ENCODE measurements around the gene UNC5A.

The UNC5A gene

DNA sequence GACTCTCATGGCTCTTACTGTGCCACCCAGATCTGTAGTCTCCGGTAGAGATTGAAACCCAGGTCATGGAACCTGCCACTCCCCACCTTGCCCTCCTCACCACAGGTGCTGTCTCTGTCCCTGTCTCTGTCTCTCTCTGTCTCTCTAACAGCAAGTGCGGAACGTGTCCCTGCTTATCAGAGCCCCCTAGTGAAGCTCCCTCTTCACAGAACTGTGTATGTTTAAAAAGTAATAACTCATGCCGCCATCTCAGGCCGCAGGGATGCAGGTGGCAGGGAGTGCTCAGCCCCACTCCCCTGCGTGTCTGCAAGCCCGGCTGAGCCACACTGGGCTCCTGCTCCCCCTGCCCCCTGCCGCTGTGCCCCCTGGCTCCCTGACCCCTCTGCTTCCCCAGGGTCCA is 43.8 kb downstream of the UNC5A start:
- Histone ChIP-seq H3K27ac (no peak overlapping the region), H3K9me3 (no peaks in the 10 kb centered on the region), H3K4me3 (ENCODE audit: low read depth in 1 of 2, low read length in 1 of 2) (no peak overlapping the region), H3K36me3 (no peaks in the 10 kb centered on the region), H3K4me1 (ENCODE audit: control insufficient read depth in 1 of 2, insufficient read depth in 1 of 2, low read depth in 1 of 2, low read length in 1 of 2) (no peaks in the 10 kb centered on the region), H3K27me3 (peaks cover 63% of the 10 kb centered on the region)
- TF ChIP-seq, protein P1, sequence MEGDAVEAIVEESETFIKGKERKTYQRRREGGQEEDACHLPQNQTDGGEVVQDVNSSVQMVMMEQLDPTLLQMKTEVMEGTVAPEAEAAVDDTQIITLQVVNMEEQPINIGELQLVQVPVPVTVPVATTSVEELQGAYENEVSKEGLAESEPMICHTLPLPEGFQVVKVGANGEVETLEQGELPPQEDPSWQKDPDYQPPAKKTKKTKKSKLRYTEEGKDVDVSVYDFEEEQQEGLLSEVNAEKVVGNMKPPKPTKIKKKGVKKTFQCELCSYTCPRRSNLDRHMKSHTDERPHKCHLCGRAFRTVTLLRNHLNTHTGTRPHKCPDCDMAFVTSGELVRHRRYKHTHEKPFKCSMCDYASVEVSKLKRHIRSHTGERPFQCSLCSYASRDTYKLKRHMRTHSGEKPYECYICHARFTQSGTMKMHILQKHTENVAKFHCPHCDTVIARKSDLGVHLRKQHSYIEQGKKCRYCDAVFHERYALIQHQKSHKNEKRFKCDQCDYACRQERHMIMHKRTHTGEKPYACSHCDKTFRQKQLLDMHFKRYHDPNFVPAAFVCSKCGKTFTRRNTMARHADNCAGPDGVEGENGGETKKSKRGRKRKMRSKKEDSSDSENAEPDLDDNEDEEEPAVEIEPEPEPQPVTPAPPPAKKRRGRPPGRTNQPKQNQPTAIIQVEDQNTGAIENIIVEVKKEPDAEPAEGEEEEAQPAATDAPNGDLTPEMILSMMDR (IDR thresholded peaks at IDR 0.05): no peak

DNA sequence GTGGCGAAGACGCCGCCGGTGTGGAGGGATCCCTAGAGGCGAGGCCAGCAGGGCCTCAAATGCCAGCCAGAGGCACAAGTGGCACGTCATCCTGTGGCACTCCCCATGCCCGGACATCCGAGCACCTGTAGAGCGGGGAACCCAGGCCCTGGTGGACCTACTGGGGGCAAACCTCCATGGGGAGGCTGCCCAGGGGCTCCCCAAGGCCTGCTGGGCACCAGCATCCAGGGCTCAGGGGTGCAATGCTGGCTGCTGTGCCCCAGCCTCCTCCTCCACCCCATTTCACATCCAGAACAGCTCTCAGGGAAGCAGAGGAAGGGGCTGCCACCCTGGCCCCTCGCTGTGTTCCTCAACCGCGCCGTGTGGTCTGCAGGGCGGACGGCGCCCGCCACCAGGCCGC is 45.2 kb downstream of the UNC5A start:
- H3K27me3 ChIP-seq: peaks cover 60% of the 10 kb centered on the region
- H3K27ac ChIP-seq: no peak overlapping the region
- H3K9me3 ChIP-seq: no peaks in the 10 kb centered on the region
- H3K4me3 ChIP-seq (ENCODE audit: low read depth in 1 of 2, low read length in 1 of 2): no peak overlapping the region
- TF ChIP-seq, protein P1 (IDR thresholded peaks at IDR 0.05): no peak
- no peaks in the 10 kb centered on the region for H3K4me1 ChIP-seq (ENCODE audit: control insufficient read depth in 1 of 2, insufficient read depth in 1 of 2, low read depth in 1 of 2, low read length in 1 of 2)
- no peaks in the 10 kb centered on the region for H3K36me3 ChIP-seq

DNA sequence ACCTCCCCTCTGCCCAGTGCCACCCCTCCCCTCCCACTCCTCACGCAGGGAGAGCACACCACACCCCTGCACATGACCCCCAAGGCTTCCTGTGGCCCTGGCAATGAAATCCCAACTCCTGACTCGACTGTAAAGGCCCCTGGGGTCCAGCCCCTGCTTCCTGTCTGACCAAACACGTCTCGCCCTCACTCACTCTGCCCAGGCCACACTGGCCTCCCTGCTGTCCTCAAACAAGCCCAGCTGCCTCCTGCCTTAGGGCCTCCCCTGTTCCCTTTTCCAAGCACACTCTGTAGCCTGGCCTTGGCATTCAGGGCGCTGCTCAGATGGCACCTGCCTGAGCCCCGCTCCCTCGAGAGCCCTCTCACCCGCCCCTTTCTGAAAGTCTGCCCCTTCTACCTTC is 46.4 kb downstream of the UNC5A start:
- no peaks in the 10 kb centered on the region for H3K4me1 ChIP-seq (ENCODE audit: control insufficient read depth in 1 of 2, insufficient read depth in 1 of 2, low read depth in 1 of 2, low read length in 1 of 2)
- H3K27ac ChIP-seq: no peak overlapping the region
- no peaks in the 10 kb centered on the region for H3K36me3 ChIP-seq
- TF ChIP-seq, protein P1 (IDR thresholded peaks at IDR 0.05): no peak
- H3K4me3 ChIP-seq (ENCODE audit: low read depth in 1 of 2, low read length in 1 of 2): no peak overlapping the region
- no peaks in the 10 kb centered on the region for H3K9me3 ChIP-seq
- H3K27me3 ChIP-seq: peaks cover 63% of the 10 kb centered on the region

DNA sequence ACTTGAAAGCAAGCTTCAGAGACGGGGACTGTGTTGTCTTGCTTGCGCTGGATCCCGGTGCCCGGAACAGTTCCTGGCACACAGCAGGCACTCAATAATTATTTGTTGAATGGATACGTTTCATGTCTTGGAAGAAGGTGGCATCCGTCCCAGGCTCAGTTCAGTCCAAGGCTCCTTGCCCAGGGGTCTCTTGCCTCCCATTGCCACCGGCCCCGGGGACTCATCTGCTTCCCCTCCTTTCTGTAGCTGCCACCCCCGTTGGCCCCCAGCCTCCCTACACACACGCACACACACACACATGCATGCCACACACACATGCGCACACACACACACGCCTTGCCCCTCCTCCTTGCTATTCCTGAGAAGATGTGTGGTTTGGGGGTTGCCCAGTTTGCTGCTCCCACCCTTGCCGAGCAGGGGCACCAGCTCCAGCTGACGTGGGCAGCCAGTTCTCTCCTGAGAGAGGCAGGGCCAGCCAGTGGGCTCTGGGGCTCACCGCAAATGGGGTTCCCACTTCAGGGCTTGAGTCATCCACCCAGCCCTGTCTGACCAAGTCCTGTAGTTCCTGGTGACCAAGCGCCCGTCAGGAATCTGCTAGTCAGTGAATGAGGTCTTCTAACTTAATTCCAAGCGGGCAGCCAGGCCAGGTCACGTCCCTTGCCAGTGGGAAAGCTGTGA is 47.0 kb downstream of the UNC5A start:
- Histone ChIP-seq H3K36me3 (no peaks in the 10 kb centered on the region), H3K9me3 (no peaks in the 10 kb centered on the region), H3K27ac (no peak overlapping the region), H3K4me3 (ENCODE audit: low read depth in 1 of 2, low read length in 1 of 2) (no peak overlapping the region), H3K4me1 (ENCODE audit: control insufficient read depth in 1 of 2, insufficient read depth in 1 of 2, low read depth in 1 of 2, low read length in 1 of 2) (no peaks in the 10 kb centered on the region), H3K27me3 (peaks cover 69% of the 10 kb centered on the region)
- TF ChIP-seq, protein P1 (IDR thresholded peaks at IDR 0.05): no peak

DNA sequence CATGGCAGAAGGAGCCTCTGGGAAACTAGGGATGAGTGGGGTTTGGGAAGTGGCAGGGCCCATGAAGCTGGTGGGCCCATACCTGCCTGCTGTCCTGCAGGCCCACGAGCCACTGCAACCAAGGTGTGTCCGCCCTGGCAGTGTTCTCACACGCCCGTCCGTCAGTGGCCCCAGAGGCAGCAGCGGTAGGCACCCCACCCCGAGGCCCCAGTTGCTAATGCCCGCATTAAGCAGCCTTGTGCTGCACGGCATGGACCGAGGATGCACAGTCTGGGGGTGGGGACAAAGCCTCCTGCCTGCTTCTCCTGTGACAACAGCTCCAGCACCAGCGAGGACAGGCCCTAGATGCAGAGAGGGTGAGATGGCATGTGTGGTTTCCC is 47.5 kb downstream of the UNC5A start:
- Histone ChIP-seq H3K9me3 (no peaks in the 10 kb centered on the region), H3K4me1 (ENCODE audit: control insufficient read depth in 1 of 2, insufficient read depth in 1 of 2, low read depth in 1 of 2, low read length in 1 of 2) (no peaks in the 10 kb centered on the region), H3K27me3 (peaks cover 69% of the 10 kb centered on the region), H3K36me3 (no peaks in the 10 kb centered on the region), H3K4me3 (ENCODE audit: low read depth in 1 of 2, low read length in 1 of 2) (no peak overlapping the region), H3K27ac (no peak overlapping the region)
- TF ChIP-seq, protein P1 (IDR thresholded peaks at IDR 0.05): no peak

All from neutrophil (primary cell).